GM18517 (cell line): Measurements from ENCODE around the gene EI24.

Experiments used
- ATAC-seq: cut with Tn5 transposase; IDR thresholded peaks from one replicate; pipeline ENCODE4 v1.9.1; 2021; ENCODE audit warnings: mild to moderate bottlenecking, moderate library complexity; ENCODE audit not compliant: unreplicated experiment

EI24 gene

GRCh38 chr11:125626288-125626950, 57.1 kb downstream of the EI24 start:
- peak; percentile 29 for ATAC-seq

GRCh38 chr11:125627236-125627910, 58.1 kb downstream of the EI24 start:
- ATAC-seq = no peak
